Activated T-helper 17 cell treated with anti-CD3 and anti-CD28 coated beads, Interleukin-2, amount 50 U/mL, for 72 hours (primary cell): Measurements from ENCODE around the gene DLX4. TPM values are rescaled to one million over a fixed set of nuclear protein-coding genes. Genes with fewer than 3 reads are reported as not detected.

Experiments
- ATAC-seq: fragments of 150-1000 bp; cut with Tn5 transposase; replicated peaks from 2 replicates; pipeline ENCODE4 v1.10.0; 2021; ENCODE audit warnings: mild to moderate bottlenecking, moderate library complexity
- H3K27ac Mint-ChIP-seq: one replicate; pipeline ENCODE4 v1.8.0; 2022; ENCODE audit warnings: mixed read lengths
- H3K27me3 Mint-ChIP-seq: one replicate; pipeline ENCODE4 v1.8.0; 2022; ENCODE audit warnings: mixed read lengths
- H3K36me3 Mint-ChIP-seq: one replicate; pipeline ENCODE4 v1.8.0; 2022; ENCODE audit warnings: low read depth, mild to moderate bottlenecking, mixed read lengths
- H3K4me1 Mint-ChIP-seq: one replicate; pipeline ENCODE4 v1.8.0; 2022; ENCODE audit warnings: mixed read lengths
- H3K4me3 Mint-ChIP-seq: one replicate; pipeline ENCODE4 v1.8.0; 2022; ENCODE audit warnings: mild to moderate bottlenecking, mixed read lengths
- H3K9me3 Mint-ChIP-seq: one replicate; pipeline ENCODE4 v1.8.0; 2022; ENCODE audit warnings: mixed read lengths
- total RNA-seq, 2 donors: library from RNA; stranded (reverse); gene quantifications; one replicate each; pipeline ENCODE4 v1.2.3, GENCODE V29; 2022

DLX4 gene
- total RNA-seq, 2 donors from 2014 or later = 0.39 to 0.61 TPM

DNA sequence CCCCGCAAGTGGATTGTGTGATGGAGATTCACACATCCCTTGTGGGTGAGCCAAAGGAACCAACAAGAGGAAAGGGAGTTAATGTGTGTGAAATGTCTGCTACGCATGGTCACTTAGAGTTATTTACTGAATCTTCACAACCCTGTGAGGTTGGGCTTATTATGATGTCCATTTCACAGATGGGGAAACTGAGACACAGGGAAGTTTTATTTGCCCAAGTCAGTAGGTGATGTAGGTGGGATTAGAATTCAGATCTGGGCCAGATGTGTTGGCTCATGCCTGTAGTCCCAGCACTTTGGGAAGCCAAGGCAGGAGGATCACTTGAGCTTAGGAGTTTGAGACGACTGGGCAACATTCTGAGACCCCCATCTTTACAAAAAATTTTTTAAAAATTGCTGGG lies 11.6 kb upstream of the DLX4 start:
- H3K9me3 Mint-ChIP-seq = no peaks in the 10 kb centered on the region
- H3K27ac Mint-ChIP-seq = no peak overlapping the region
- no peak for ATAC-seq
- H3K36me3 Mint-ChIP-seq = no peaks in the 10 kb centered on the region
- H3K4me1 Mint-ChIP-seq = no peaks in the 10 kb centered on the region
- H3K4me3 Mint-ChIP-seq = no peak overlapping the region
- peaks cover 27% of the 10 kb centered on the region for H3K27me3 Mint-ChIP-seq

DNA sequence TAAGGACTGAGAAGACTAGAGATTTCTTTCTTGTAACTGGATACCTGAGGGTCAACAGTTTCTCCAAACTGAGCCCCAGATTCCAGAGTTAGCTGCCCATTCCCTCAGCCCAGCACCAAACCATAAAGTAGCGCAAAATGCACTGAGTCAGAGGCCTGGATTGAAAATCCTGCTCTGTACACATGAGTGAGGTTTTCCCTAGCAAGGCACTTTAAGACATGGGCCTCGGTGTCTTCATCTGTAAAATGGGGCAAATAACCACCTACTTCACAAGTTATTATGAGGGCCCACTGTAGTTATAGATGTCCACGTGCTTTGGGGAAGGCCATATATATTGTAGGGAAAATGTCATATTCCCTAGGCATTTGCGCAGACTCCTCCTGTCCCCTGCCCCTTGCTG lies 10.3 kb upstream of the DLX4 start:
- ATAC-seq = no peak
- H3K27me3 Mint-ChIP-seq = peaks cover 24% of the 10 kb centered on the region
- no peak overlapping the region for H3K27ac Mint-ChIP-seq
- H3K4me1 Mint-ChIP-seq = peaks cover 6% of the 10 kb centered on the region
- H3K4me3 Mint-ChIP-seq = no peak overlapping the region
- H3K36me3 Mint-ChIP-seq = no peaks in the 10 kb centered on the region
- no peaks in the 10 kb centered on the region for H3K9me3 Mint-ChIP-seq

DNA sequence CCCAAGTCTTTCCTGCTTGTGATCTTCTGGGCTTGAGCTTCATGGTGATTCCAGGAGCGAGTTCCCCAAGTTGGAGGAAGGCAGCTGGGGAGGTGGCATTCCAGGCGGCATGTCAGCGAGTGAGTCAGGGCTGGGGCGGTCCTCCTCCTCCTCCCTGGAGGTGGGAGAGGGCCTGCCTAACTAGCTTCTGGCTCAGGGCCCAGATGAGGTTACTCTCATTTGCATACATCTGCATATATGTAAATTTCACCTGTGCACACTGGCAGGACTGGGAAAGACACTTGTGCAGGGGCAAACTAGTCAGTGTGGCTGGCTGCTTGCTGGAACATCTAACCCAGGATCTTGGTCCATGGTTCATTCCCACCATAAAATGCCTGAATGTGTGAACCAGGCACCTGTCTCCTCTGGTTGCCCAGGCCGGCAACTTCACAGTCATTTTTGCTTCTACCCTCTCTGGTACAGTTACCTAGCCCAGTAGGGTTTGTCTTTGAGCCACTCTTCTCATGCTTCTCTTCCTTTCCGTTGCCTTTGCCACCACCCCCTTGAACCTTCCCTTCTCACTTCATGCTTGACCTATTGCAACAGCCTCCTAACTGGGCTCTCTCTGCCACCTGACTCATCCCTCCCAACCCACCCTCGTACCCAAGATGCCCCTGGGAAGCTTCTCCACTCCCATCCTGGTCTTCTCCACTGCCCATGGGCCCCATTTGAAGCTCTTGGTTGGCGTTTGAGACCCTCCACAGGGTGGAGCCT lies 9.6 kb upstream of the DLX4 start:
- no peak overlapping the region for H3K27ac Mint-ChIP-seq
- H3K36me3 Mint-ChIP-seq = no peaks in the 10 kb centered on the region
- peaks cover 24% of the 10 kb centered on the region for H3K27me3 Mint-ChIP-seq
- ATAC-seq = no peak
- no peaks in the 10 kb centered on the region for H3K9me3 Mint-ChIP-seq
- peaks cover 11% of the 10 kb centered on the region for H3K4me1 Mint-ChIP-seq
- no peak overlapping the region for H3K4me3 Mint-ChIP-seq

DNA sequence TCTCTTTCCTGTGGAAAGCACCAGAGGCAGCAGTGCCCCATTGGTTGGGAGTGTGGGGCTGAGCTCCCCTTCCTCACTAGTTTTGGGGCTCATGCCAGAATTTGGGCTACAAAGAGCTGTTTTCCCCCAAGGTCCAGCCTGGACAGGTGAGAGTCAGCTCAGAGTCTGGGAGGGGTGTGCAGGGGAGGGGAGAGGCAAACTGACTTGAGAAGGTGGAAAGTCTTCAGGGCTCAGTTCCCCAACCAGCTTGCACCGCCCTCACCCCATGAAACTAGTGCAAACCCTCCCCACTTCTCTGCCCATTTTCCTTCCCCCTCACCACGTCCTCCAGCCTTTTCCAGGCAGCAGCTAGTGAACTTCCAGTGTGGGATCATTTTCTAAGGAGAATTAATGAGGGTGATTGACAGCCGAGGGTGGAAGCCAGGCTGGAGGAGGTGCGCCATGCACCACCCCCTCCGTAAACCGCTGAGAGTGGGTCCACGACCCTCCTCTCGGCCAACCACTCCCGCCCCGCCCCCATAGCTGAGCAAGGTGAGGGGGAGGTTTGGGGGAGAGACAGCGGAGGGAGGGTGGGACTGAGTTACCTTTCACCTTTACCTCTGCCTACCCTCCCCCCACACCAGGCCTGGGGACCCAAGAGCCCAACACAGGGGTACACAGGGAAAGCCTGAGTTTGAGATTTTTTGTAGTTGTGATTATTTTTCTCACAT lies 6.2 kb upstream of the DLX4 start:
- peaks cover 16% of the 10 kb centered on the region for H3K4me1 Mint-ChIP-seq
- no peaks in the 10 kb centered on the region for H3K36me3 Mint-ChIP-seq
- no peaks in the 10 kb centered on the region for H3K9me3 Mint-ChIP-seq
- H3K4me3 Mint-ChIP-seq = peak overlapping the region; percentile 31
- peaks cover 55% of the 10 kb centered on the region for H3K27me3 Mint-ChIP-seq
- no peak for ATAC-seq
- no peak overlapping the region for H3K27ac Mint-ChIP-seq

DNA sequence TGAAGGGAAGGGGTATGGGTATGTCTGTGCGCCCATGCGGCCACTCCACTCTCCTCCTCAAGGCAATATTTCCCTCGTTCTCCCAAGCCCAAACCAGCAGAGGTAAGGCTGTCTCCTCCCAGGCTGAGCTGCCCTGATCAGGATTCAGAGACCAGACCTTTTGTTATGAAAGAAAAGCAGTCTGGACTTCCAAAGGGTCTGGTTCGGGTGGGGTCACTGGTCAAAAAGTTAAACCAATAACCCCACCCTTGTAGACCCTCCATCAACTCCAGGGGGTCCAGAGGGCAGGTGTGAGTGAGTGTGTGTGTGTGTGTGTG lies 5.7 kb upstream of the DLX4 start:
- Mint-ChIP-seq H3K36me3 (no peaks in the 10 kb centered on the region), H3K4me3 (peak overlapping the region; percentile 31), H3K4me1 (peaks cover 17% of the 10 kb centered on the region), H3K27ac (no peak overlapping the region), H3K27me3 (peaks cover 56% of the 10 kb centered on the region), H3K9me3 (no peaks in the 10 kb centered on the region)
- ATAC-seq = no peak

DNA sequence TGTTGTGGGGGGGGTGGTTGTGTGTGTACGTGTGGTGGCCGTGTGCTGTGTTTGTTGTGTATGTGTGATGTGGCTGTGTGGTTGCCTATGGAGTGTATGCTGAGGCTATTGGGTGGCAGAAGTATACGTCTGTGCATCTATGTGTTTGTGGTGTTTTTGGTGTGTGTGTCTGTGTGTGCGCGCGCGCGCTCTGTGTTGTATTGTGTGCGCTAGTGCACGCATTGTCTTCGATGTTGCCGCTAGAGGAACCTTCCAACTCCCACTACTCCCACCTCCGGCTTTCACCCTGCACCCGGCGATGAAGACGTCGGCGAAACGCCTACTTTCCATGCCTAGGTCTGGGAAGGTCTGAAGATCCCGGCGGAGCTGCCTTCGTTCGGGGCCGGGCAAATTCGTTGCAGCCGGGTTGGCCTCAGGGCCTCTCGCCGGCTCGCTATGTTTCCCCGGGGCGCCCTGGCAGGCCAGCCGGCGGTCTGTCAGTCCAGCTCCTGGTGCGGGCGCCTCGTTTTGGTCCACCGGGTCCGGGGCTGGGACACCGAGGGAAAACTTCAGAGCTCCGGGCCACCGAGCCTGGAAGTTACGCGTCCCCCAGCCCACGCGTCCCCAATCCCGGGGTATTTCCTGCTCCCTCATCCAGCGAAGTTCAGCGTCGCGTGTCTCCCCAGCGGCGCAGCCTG lies 5.2 kb upstream of the DLX4 start:
- H3K27ac Mint-ChIP-seq = no peak overlapping the region
- H3K4me1 Mint-ChIP-seq = peaks cover 17% of the 10 kb centered on the region
- H3K4me3 Mint-ChIP-seq = peak overlapping the region; percentile 31
- no peaks in the 10 kb centered on the region for H3K9me3 Mint-ChIP-seq
- peaks cover 56% of the 10 kb centered on the region for H3K27me3 Mint-ChIP-seq
- no peak for ATAC-seq
- no peaks in the 10 kb centered on the region for H3K36me3 Mint-ChIP-seq

DNA sequence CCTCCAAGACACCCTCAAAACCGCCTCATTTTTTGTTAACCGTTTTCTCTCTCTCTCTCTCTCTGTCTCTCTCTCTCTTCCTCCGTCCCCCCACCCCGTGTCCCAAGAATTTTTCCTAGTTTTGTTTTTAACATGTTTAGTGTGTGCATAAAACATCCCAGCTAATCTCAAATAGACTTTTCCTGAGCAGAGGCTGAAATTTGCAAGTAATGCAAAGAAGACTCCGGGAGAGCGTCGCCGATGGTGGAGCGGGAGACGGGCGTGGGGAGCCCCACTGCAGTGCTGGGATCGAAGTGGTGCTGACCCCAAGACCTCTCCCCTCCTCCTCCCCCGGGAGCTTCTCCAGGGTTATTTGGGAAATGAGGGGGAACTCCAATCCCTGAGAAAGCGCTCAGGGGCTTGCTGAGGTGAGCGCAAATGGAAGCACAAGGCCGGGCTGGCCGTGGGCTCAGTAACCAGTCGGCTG lies 4.7 kb upstream of the DLX4 start:
- H3K4me3 Mint-ChIP-seq = peak overlapping the region; percentile 31
- H3K27ac Mint-ChIP-seq = no peak overlapping the region
- no peaks in the 10 kb centered on the region for H3K9me3 Mint-ChIP-seq
- H3K4me1 Mint-ChIP-seq = peaks cover 18% of the 10 kb centered on the region
- peaks cover 56% of the 10 kb centered on the region for H3K27me3 Mint-ChIP-seq
- no peaks in the 10 kb centered on the region for H3K36me3 Mint-ChIP-seq
- ATAC-seq = no peak

DNA sequence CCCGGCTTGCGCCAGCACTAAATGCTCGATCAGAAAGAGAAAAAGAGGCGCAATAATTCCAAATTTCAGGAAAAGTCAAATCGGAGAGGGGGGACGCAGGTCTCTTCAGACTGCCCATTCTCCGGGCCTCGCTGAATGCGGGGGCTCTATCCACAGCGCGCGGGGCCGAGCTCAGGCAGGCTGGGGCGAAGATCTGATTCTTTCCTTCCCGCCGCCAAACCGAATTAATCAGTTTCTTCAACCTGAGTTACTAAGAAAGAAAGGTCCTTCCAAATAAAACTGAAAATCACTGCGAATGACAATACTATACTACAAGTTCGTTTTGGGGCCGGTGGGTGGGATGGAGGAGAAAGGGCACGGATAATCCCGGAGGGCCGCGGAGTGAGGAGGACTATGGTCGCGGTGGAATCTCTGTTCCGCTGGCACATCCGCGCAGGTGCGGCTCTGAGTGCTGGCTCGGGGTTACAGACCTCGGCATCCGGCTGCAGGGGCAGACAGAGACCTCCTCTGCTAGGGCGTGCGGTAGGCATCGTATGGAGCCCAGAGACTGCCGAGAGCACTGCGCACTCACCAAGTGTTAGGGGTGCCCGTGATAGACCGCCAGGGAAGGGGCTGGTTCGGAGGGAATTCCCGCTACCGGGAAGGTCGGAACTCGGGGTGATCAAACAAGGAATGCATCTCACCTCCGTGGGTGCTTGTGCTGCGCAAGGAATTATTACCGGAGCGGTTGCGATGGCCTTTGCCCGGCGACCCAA lies 4.0 kb upstream of the DLX4 start:
- ATAC-seq = no peak
- Mint-ChIP-seq H3K27ac (no peak overlapping the region), H3K9me3 (no peaks in the 10 kb centered on the region), H3K36me3 (no peaks in the 10 kb centered on the region), H3K27me3 (peaks cover 60% of the 10 kb centered on the region), H3K4me3 (peak overlapping the region; percentile 31), H3K4me1 (peaks cover 21% of the 10 kb centered on the region)

DNA sequence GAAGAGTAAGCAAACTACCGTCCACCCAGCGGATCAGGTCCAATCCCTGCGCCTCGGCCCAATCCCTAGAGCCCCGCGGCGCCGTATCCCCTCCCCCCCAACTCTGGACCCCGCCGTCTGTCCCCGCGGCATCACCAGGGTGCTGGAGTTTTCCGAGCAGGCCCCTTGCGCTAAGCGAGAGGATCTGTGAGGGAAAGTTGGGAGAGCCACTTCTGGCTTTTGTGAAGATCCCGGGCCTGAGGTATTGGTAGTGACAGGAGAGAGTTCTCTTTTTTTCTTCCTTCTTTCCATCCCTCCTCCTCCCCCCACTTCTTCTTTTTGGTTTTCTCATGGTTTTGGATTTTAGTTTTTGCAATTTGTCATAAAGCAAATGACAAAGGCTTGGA lies 3.5 kb upstream of the DLX4 start:
- H3K4me1 Mint-ChIP-seq = peaks cover 23% of the 10 kb centered on the region
- no peaks in the 10 kb centered on the region for H3K9me3 Mint-ChIP-seq
- H3K4me3 Mint-ChIP-seq = no peak overlapping the region
- H3K27ac Mint-ChIP-seq = no peak overlapping the region
- no peaks in the 10 kb centered on the region for H3K36me3 Mint-ChIP-seq
- no peak for ATAC-seq
- H3K27me3 Mint-ChIP-seq = peaks cover 64% of the 10 kb centered on the region

DNA sequence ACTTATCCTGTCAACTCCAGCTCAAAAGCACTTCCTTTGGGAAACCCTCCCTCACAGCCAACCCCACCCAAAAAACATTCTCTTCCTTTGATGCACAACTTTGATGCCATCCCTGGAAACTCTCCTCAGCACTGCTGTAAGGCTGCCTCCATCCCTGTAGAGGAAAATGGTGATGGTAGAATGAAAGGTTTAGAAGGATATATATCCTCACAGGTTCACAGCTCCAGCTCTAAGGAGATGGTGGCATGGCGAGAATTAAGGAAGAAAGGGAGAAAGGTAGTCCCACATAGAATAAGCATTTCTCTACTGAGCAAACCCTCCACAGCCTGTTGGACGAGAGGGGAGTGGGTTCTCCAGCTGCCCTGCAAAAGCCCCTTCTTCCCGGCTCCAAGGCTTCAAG lies 2.2 kb upstream of the DLX4 start:
- no peaks in the 10 kb centered on the region for H3K36me3 Mint-ChIP-seq
- H3K27me3 Mint-ChIP-seq = peaks cover 69% of the 10 kb centered on the region
- H3K4me3 Mint-ChIP-seq = no peak overlapping the region
- ATAC-seq = no peak
- H3K27ac Mint-ChIP-seq = no peak overlapping the region
- no peaks in the 10 kb centered on the region for H3K9me3 Mint-ChIP-seq
- H3K4me1 Mint-ChIP-seq = peaks cover 30% of the 10 kb centered on the region

DNA sequence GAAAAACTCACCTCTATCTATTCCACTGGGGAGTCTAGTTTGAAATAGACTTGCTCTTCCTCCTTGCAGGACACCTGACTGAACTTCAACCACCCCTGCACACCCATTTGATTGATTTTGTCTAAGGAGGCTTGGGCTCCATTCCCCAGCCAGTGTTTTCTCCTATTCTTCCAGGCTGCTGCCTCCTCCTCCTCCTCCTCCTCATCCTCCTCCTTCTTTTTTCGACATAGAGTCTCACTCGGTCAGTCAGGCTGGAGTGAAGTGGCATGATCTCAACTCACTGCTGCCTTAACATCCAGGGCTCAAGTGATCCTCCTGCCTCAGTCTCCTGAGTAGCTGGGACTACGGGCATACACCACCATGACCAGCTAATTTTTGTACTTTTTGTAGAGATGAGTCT lies 1.8 kb upstream of the DLX4 start:
- H3K4me1 Mint-ChIP-seq = peaks cover 30% of the 10 kb centered on the region
- H3K36me3 Mint-ChIP-seq = no peaks in the 10 kb centered on the region
- peaks cover 67% of the 10 kb centered on the region for H3K27me3 Mint-ChIP-seq

DNA sequence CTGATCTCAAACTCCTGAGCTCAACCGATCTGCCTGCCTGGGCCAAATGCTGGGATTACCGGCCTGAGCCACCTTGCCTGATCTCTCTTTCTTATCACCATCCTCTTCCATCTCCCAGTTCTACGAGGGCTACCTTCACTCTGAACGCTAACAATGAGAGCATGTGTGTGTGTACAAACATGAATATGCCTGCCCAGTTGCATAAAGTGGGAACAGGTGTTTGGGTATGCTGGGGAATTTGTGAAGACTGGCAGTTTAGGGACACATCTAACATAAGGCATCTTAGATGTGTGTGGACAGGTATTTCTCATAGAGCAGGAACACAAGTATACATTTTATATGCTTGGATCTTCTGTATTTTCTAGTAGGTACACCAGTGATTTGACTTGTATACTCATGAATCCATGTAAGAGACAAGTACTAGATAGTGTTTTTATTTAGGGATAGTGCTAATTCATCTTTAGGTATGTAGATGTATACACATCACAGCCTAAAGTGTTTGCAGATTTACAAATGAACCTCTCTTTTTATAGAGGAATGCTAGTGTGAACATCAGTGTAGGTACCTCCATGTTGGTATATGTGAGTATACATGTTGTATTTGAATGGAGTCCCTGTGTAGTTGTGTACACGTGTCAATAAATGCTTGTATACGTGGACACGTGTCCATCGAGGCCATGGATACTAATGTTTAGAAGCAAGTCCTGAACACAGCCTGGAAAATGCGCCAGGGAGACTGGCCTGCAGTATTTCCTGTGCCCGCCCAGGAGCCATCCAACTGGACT lies 1.2 kb upstream of the DLX4 start:
- peaks cover 30% of the 10 kb centered on the region for H3K4me1 Mint-ChIP-seq
- no peaks in the 10 kb centered on the region for H3K9me3 Mint-ChIP-seq
- no peak for ATAC-seq

More for the DNA sequence above, 1.8 kb upstream of the DLX4 start:
- no peaks in the 10 kb centered on the region for H3K9me3 Mint-ChIP-seq
- no peak for ATAC-seq
- no peak overlapping the region for H3K4me3 Mint-ChIP-seq
- H3K27ac Mint-ChIP-seq = no peak overlapping the region

DNA sequence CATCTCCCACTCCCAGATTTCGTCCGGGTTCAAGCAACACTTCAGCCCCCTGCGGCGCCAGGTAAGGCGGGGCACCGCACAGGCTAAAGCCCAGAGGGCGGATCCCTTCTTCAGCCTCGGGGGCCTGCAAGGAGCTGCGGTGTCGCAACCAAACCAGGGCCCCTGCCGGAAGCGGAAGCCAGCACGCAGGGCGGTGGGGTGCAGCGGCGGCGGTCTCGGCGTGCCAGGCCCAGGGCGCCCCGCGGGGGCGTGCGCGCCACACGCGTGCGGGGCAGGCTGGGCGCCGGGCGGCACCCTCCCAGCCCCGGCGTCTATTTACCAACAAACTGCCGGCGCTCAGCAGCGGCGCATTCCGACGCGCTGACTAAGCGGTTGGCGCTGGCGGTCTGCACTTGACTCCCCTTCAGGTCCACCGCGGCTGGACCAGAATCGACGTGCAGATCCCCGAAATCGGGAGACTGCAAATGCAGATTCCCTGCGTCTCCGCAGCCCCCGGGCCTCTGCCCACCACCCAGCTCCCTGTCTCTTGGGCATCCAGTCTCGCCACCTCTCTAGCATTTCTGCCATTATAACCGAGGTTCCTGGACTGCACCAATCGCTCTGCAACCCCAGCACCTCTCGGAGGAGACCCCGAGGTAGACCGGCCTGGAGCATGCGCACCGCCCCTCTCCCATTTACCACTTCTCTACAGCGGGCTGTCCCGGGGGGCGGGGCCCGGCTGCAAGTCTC lies 421 bp upstream of the DLX4 start:
- H3K9me3 Mint-ChIP-seq = no peaks in the 10 kb centered on the region
- H3K27me3 Mint-ChIP-seq = peaks cover 64% of the 10 kb centered on the region
- peaks cover 26% of the 10 kb centered on the region for H3K4me1 Mint-ChIP-seq
- H3K27ac Mint-ChIP-seq = peak overlapping the region; percentile 57
- ATAC-seq = peak; percentile 90
- no peaks in the 10 kb centered on the region for H3K36me3 Mint-ChIP-seq
- peak overlapping the region; percentile 81 for H3K4me3 Mint-ChIP-seq

More for the DNA sequence above, 1.2 kb upstream of the DLX4 start:
- Mint-ChIP-seq H3K4me3 (peak overlapping the region; percentile 81), H3K36me3 (no peaks in the 10 kb centered on the region), H3K27ac (no peak overlapping the region), H3K27me3 (peaks cover 63% of the 10 kb centered on the region)
